ENCODE results near the gene MZF1.

Gene MZF1

DNA sequence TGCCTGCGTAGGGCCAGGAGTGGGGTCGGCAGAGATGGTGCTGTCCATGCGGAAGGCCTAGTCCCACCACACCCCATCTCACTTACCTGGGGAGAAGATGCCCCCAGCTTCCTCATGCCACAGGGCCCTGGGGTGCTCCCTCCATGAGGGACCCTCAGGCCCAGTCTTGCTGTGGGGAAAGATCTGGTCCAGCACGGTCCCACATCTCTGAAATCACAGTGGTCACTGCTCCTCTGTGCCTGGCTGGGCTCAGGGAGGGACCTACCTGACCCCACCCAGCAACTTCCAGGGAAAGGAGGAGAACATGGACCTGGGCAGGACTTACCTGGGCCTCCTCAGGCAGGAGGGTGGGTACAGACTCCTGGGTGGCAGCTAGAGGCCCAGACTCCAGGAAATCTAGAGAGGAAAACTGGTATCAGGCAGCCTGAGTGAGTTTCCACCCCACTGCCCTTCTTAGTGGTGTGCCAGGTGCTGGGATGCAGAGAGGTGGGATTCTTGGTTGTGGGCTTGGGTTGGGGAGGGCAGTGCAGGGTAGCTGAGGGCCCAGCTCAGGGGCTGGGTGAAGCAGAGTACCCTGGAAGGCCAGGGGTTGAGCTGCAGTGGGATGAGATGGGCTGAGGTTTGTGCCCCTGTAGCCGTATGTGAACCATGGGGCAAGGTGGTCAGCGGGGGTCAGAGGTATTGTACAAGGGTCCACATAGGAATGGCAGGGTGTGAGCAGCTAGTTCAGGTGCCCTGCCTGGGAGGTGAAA, 3.8 kb downstream of the MZF1 start:
- no peaks in the 10 kb centered on the region for H3K9me3 ChIP-seq (ENCODE audit: insufficient read depth, low read length, severe bottlenecking)
- H3K9ac ChIP-seq (ENCODE audit: low read depth, low read length): no peak overlapping the region
- no peak overlapping the region for H2AFZ ChIP-seq (ENCODE audit: low read depth, low read length)
- H3K4me3 ChIP-seq (ENCODE audit: low read depth in 1 of 2, low read length in 2 of 2): no peak overlapping the region
- H3K36me3 ChIP-seq (ENCODE audit: insufficient read depth, low read length): peaks cover 33% of the 10 kb centered on the region
- TF ChIP-seq, protein P1, sequence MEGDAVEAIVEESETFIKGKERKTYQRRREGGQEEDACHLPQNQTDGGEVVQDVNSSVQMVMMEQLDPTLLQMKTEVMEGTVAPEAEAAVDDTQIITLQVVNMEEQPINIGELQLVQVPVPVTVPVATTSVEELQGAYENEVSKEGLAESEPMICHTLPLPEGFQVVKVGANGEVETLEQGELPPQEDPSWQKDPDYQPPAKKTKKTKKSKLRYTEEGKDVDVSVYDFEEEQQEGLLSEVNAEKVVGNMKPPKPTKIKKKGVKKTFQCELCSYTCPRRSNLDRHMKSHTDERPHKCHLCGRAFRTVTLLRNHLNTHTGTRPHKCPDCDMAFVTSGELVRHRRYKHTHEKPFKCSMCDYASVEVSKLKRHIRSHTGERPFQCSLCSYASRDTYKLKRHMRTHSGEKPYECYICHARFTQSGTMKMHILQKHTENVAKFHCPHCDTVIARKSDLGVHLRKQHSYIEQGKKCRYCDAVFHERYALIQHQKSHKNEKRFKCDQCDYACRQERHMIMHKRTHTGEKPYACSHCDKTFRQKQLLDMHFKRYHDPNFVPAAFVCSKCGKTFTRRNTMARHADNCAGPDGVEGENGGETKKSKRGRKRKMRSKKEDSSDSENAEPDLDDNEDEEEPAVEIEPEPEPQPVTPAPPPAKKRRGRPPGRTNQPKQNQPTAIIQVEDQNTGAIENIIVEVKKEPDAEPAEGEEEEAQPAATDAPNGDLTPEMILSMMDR (IDR thresholded peaks at IDR 0.05; ENCODE audit: borderline replicate concordance, extremely low read depth, low read length, poor library complexity, severe bottlenecking): no peak
- no peak for TF ChIP-seq EZH2 (IDR thresholded peaks at IDR 0.05; ENCODE audit: borderline replicate concordance, low read depth, low read length, severe bottlenecking)
- DNase-seq (peak; percentile 5), ATAC-seq (ENCODE audit: insufficient read depth, low read depth) (no peak)
- no peaks in the 10 kb centered on the region for H3K27me3 ChIP-seq (ENCODE audit: insufficient read depth, low read length, poor library complexity)
- no peak overlapping the region for H3K27ac ChIP-seq (ENCODE audit: low read length)
- H3K4me1 ChIP-seq (ENCODE audit: insufficient read depth, low read length): peaks cover 24% of the 10 kb centered on the region
- H3K79me2 ChIP-seq (ENCODE audit: insufficient read depth, low read length): peaks cover 10% of the 10 kb centered on the region
- H3K4me2 ChIP-seq (ENCODE audit: insufficient read depth, low read length): no peak overlapping the region
- H4K20me1 ChIP-seq (ENCODE audit: insufficient read depth, low read length): 0 out of 2 replicates have a peak, but pooled peaks cover 5% of the 10 kb centered on the region

DNA sequence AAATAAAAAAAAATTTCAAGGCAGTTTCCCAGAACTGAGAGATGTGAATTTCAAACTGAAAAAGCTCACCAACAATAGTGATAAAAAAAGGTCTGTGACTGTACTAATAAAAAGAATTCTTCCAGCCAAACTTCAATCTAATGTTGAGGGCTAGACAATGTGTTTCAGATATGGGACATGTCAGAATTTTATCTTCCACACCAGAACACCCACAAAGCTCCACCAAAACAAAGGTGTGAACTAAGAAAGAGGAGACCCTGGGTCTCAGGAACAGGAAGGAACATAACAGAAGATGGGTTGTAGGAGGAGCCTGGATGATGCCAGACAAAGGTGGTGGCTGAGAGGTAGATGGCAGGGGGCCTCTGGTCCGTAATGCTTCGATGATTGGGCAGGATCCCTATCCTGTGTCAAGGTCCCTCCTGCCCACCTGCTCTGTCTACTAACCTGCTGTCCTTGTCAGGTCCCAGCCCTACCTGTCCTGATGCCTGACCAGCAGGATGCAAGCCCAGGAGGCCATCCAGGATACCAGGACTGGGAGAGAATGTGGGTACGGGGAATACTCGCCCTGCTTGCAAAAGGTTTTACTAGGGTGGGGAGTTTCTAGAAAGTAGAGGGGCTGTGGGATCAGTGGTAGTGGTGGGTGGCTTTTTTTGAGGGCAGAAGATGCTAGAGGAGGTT, 4.5 kb downstream of the MZF1 start:
- no peak overlapping the region for H3K4me3 ChIP-seq (ENCODE audit: low read depth in 1 of 2, low read length in 2 of 2)
- H3K4me2 ChIP-seq (ENCODE audit: insufficient read depth, low read length): no peak overlapping the region
- H3K79me2 ChIP-seq (ENCODE audit: insufficient read depth, low read length): peaks cover 10% of the 10 kb centered on the region
- ATAC-seq (ENCODE audit: insufficient read depth, low read depth): no peak
- H3K27me3 ChIP-seq (ENCODE audit: insufficient read depth, low read length, poor library complexity): no peaks in the 10 kb centered on the region
- peaks cover 33% of the 10 kb centered on the region for H3K36me3 ChIP-seq (ENCODE audit: insufficient read depth, low read length)
- TF ChIP-seq, protein P1 (IDR thresholded peaks at IDR 0.05; ENCODE audit: borderline replicate concordance, extremely low read depth, low read length, poor library complexity, severe bottlenecking): no peak
- TF ChIP-seq EZH2 (IDR thresholded peaks at IDR 0.05; ENCODE audit: borderline replicate concordance, low read depth, low read length, severe bottlenecking): no peak
- H3K27ac ChIP-seq (ENCODE audit: low read length): no peak overlapping the region
- H4K20me1 ChIP-seq (ENCODE audit: insufficient read depth, low read length): 0 out of 2 replicates have a peak, but pooled peaks cover 5% of the 10 kb centered on the region
- no peak overlapping the region; the same call in 1 of the 2 replicates for H3K9ac ChIP-seq (ENCODE audit: low read depth, low read length)
- H3K9me3 ChIP-seq (ENCODE audit: insufficient read depth, low read length, severe bottlenecking): no peaks in the 10 kb centered on the region
- H3K4me1 ChIP-seq (ENCODE audit: insufficient read depth, low read length): peaks cover 17% of the 10 kb centered on the region
- no peak overlapping the region for H2AFZ ChIP-seq (ENCODE audit: low read depth, low read length)
- DNase-seq: peak; percentile 3

DNA sequence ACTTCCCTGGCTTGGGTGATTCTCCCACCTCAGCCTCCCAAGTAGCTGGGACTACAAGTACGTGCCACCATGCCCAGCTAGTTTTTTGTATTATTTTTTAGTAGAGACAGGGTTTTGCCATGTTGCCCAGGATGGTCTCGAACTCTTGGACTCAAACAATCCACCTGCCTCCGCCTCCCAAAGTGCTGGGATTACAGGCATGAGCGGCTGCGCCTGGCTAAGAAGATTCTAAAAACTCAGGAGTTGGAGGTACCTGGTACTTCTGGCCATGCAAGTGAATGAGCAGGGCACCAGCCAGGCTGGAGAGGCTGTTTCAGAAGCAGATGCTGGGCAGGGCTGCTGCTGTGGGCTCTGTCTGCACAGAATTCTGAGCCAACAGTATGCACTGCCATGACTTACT, 6.1 kb downstream of the MZF1 start:
- Histone ChIP-seq H4K20me1 (ENCODE audit: insufficient read depth, low read length) (0 out of 2 replicates have a peak, but pooled peaks cover 5% of the 10 kb centered on the region), H3K79me2 (ENCODE audit: insufficient read depth, low read length) (peaks cover 16% of the 10 kb centered on the region), H3K9me3 (ENCODE audit: insufficient read depth, low read length, severe bottlenecking) (no peaks in the 10 kb centered on the region), H2AFZ (ENCODE audit: low read depth, low read length) (no peak overlapping the region), H3K27me3 (ENCODE audit: insufficient read depth, low read length, poor library complexity) (no peaks in the 10 kb centered on the region), H3K36me3 (ENCODE audit: insufficient read depth, low read length) (peaks cover 43% of the 10 kb centered on the region), H3K4me3 (ENCODE audit: low read depth in 1 of 2, low read length in 2 of 2) (no peak overlapping the region), H3K4me2 (ENCODE audit: insufficient read depth, low read length) (no peak overlapping the region), H3K4me1 (ENCODE audit: insufficient read depth, low read length) (peaks cover 9% of the 10 kb centered on the region), H3K9ac (ENCODE audit: low read depth, low read length) (no peak overlapping the region), H3K27ac (ENCODE audit: low read length) (no peak overlapping the region)
- TF ChIP-seq EZH2 (IDR thresholded peaks at IDR 0.05; ENCODE audit: borderline replicate concordance, low read depth, low read length, severe bottlenecking): no peak
- TF ChIP-seq, protein P1 (IDR thresholded peaks at IDR 0.05; ENCODE audit: borderline replicate concordance, extremely low read depth, low read length, poor library complexity, severe bottlenecking): no peak
- peak; percentile 2 for DNase-seq
- no peak for ATAC-seq (ENCODE audit: insufficient read depth, low read depth)
